Measurements from ENCODE around the gene SLC12A2. TPM values are rescaled to one million over a fixed set of nuclear protein-coding genes. Genes with fewer than 3 reads are reported as not detected.

Gene SLC12A2
- total RNA-seq, 1 donor from 2014 or later = 11.5 TPM

DNA sequence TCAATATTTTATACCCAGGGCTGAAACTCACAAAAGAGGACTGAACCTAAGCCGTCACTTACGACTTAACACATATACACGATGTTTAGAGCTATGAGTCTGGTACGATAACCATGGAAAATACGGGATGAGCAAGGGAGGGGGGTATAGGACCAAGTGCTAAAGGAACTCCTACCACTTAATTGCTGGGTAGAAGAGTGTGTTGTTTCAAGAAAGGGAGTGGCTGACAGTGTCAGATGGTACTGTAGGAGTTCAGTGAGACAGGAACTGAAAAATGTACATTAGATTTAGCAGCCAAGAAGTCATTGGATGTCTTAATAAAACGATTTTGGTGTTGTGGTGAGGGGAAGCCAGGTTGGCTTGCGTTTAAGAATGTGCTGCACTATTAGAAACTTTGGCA lies 21.6 kb downstream of the SLC12A2 start:
- Histone ChIP-seq H3K4me1 (peaks cover 45% of the 10 kb centered on the region), H3K27ac (replicated peaks) (peak overlapping the region; percentile 25), H3K4me3 (no peak overlapping the region), H3K9me3 (replicated peaks) (peaks cover 6% of the 10 kb centered on the region), H3K27me3 (ENCODE audit: low read depth) (no peaks in the 10 kb centered on the region), H3K36me3 (no peaks in the 10 kb centered on the region)
- intact Hi-C loops (cut with micrococcal nuclease) = no loop called here
- DNase-seq = no peak
- TF ChIP-seq, protein P1, sequence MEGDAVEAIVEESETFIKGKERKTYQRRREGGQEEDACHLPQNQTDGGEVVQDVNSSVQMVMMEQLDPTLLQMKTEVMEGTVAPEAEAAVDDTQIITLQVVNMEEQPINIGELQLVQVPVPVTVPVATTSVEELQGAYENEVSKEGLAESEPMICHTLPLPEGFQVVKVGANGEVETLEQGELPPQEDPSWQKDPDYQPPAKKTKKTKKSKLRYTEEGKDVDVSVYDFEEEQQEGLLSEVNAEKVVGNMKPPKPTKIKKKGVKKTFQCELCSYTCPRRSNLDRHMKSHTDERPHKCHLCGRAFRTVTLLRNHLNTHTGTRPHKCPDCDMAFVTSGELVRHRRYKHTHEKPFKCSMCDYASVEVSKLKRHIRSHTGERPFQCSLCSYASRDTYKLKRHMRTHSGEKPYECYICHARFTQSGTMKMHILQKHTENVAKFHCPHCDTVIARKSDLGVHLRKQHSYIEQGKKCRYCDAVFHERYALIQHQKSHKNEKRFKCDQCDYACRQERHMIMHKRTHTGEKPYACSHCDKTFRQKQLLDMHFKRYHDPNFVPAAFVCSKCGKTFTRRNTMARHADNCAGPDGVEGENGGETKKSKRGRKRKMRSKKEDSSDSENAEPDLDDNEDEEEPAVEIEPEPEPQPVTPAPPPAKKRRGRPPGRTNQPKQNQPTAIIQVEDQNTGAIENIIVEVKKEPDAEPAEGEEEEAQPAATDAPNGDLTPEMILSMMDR (IDR thresholded peaks at IDR 0.05; ENCODE audit: borderline replicate concordance) = no peak

DNA sequence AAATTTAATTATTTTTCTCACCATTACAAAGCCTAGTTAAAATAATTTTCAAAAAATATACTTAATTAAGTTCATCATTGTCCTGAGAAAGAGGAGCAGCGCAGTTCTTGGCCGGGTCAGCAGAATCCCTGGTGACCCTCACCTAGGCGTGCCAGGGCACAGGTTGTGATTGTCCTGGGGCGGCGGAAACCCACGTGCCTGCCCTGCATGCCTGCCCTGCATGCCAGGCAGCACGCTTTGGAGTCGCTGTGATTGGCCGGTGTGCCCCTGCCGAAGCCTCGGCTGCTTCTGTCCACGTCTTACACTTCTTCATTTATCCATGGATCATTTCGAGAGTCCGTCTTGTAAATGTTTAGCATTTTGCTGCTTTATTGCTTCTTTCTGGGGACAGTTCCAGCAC lies 25.6 kb downstream of the SLC12A2 start:
- TF ChIP-seq, protein P1 (IDR thresholded peaks at IDR 0.05; ENCODE audit: borderline replicate concordance) = no peak
- intact Hi-C loops (cut with micrococcal nuclease) = no loop called here
- peaks cover 13% of the 10 kb centered on the region for H3K36me3 ChIP-seq
- no peak overlapping the region for H3K4me3 ChIP-seq
- peaks cover 18% of the 10 kb centered on the region for H3K4me1 ChIP-seq
- peak; percentile 18 for DNase-seq
- H3K9me3 ChIP-seq (replicated peaks) = peaks cover 6% of the 10 kb centered on the region
- H3K27me3 ChIP-seq (ENCODE audit: low read depth) = no peaks in the 10 kb centered on the region
- no peak overlapping the region for H3K27ac ChIP-seq (replicated peaks)

DNA sequence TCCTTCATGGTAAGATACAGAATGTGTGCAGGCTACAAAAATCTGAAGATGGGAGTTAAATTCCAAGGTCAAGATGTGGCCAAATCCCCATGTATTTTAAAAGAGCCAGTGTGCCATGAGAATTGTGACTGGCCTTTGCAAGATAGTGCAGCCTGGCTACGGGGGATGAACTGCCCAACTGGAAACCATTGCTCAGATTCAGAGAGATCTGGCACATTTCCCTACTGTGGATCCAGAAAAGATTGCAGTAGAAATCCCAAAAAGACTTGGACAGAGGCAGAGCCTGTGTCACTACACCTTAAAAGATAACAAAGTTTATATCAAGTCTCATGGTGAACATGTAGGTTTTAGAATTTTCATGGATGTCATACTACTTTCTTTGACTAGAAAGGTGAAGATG lies 26.2 kb downstream of the SLC12A2 start:
- intact Hi-C loops (cut with micrococcal nuclease) = no loop called here
- H3K27me3 ChIP-seq (ENCODE audit: low read depth) = no peaks in the 10 kb centered on the region
- H3K36me3 ChIP-seq = peaks cover 20% of the 10 kb centered on the region
- no peak overlapping the region for H3K27ac ChIP-seq (replicated peaks)
- DNase-seq = no peak
- H3K4me3 ChIP-seq = no peak overlapping the region
- H3K9me3 ChIP-seq (replicated peaks) = peaks cover 6% of the 10 kb centered on the region
- TF ChIP-seq, protein P1 (IDR thresholded peaks at IDR 0.05; ENCODE audit: borderline replicate concordance) = no peak
- peaks cover 12% of the 10 kb centered on the region for H3K4me1 ChIP-seq

DNA sequence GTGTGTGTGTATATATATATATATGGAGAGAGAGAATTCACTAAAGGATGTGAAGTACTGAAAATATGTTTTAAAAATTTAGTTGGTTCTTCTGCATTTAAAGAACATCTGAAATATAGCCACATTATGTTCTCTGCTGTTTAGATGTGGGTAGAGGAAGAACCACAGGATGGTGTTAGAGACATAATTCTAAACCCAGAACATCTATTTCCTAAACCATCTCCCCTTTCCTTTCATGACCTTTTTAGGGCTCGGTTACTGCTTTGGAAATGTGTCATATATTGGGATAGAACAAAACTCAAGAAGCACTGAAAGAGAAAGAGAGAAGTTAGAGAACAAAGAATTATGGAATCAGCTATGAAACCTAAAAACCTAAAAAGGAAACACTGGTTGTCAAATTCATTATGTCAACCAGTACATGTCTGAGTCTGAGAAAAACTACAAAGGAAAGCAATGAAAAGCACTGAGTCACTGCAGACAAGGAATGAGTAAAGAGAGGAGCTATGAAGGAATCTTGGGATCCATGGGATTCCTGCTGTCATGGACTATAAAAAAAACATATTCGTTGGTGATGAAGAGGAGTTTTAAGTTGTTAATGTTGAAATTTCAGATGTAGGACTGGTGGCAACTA lies 28.4 kb downstream of the SLC12A2 start:
- TF ChIP-seq, protein P1 (IDR thresholded peaks at IDR 0.05; ENCODE audit: borderline replicate concordance) = no peak
- Histone ChIP-seq H3K27ac (replicated peaks) (no peak overlapping the region), H3K4me3 (no peak overlapping the region), H3K36me3 (peaks cover 41% of the 10 kb centered on the region), H3K9me3 (replicated peaks) (peaks cover 6% of the 10 kb centered on the region), H3K27me3 (ENCODE audit: low read depth) (no peaks in the 10 kb centered on the region), H3K4me1 (no peaks in the 10 kb centered on the region)
- DNase-seq = no peak
- intact Hi-C loops (cut with micrococcal nuclease) = no loop called here

DNA sequence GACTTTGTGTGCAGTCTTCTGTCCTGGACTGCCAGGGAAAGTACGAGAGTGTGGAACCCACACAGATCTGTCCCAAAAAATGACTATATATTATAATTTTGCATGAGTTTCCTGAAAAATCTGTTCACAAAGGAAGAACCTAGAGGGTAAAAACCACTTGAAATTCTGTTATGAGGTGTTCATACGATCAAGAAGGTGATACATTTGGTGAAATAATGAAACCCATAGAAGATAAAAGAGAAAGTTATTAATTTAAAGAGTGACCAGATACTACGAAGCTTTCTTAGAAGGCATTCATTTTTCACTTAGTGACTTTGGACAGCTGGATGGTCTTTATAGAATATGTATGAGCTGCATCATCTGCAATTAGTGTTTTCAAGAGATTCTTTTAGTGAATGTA lies 32.9 kb downstream of the SLC12A2 start:
- Histone ChIP-seq H3K27me3 (ENCODE audit: low read depth) (no peaks in the 10 kb centered on the region), H3K4me1 (no peaks in the 10 kb centered on the region), H3K27ac (replicated peaks) (no peak overlapping the region), H3K4me3 (no peak overlapping the region), H3K9me3 (replicated peaks) (peaks cover 10% of the 10 kb centered on the region), H3K36me3 (peaks cover 68% of the 10 kb centered on the region)
- TF ChIP-seq, protein P1 (IDR thresholded peaks at IDR 0.05; ENCODE audit: borderline replicate concordance) = no peak
- intact Hi-C loops (cut with micrococcal nuclease) = no loop called here
- DNase-seq = no peak

Data from left ventricle myocardium inferior (tissue), 1 donor.